ENCODE results near the gene FGR.

DNA sequence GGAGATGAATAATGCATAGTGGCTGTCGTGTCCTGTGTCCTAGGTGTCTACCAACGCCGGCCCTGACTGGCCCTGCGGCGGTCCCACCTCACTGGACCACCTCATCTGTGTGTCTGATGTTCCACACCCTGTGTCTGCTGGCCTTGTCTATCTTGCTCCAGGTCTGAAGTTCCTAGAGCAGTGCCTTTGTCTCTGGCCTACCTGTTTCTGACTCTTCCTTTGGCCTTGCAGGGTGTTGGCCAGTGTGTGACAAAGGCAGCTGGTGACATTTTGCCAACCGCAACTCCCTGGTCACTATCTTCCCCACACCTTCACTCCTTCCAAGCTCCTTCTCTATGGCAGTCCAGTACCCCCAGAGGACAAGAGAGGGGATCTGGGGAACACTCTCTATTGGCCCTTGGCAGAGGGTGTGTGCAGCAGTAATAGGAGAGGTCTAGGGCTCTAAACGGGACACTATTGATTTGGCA, 29.7 kb downstream of the FGR start:
- TF ChIP-seq, protein P1, sequence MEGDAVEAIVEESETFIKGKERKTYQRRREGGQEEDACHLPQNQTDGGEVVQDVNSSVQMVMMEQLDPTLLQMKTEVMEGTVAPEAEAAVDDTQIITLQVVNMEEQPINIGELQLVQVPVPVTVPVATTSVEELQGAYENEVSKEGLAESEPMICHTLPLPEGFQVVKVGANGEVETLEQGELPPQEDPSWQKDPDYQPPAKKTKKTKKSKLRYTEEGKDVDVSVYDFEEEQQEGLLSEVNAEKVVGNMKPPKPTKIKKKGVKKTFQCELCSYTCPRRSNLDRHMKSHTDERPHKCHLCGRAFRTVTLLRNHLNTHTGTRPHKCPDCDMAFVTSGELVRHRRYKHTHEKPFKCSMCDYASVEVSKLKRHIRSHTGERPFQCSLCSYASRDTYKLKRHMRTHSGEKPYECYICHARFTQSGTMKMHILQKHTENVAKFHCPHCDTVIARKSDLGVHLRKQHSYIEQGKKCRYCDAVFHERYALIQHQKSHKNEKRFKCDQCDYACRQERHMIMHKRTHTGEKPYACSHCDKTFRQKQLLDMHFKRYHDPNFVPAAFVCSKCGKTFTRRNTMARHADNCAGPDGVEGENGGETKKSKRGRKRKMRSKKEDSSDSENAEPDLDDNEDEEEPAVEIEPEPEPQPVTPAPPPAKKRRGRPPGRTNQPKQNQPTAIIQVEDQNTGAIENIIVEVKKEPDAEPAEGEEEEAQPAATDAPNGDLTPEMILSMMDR (optimal IDR thresholded peaks at IDR 0.05 in 1 of 3, IDR thresholded peaks at IDR 0.05 in 1 of 3, conservative IDR thresholded peaks at IDR 0.05 in 1 of 3; ENCODE audit: extremely low read depth in 1 of 3, insufficient read depth in 2 of 3, low read length in 3 of 3) = no peak
- TF ChIP-seq EZH2 (IDR thresholded peaks at IDR 0.05; ENCODE audit: low read length) = no peak

Measured in keratinocyte (primary cell).